HG02840 (cell line): Measurements from ENCODE around the gene RECK.

Source experiments
- ATAC-seq: cut with Tn5 transposase; IDR thresholded peaks from one replicate; pipeline ENCODE4 v1.9.1; 2021; ENCODE audit warnings: mild to moderate bottlenecking, moderate library complexity, moderate number of reproducible peaks; ENCODE audit not compliant: unreplicated experiment, low FRiP score

RECK gene

DNA sequence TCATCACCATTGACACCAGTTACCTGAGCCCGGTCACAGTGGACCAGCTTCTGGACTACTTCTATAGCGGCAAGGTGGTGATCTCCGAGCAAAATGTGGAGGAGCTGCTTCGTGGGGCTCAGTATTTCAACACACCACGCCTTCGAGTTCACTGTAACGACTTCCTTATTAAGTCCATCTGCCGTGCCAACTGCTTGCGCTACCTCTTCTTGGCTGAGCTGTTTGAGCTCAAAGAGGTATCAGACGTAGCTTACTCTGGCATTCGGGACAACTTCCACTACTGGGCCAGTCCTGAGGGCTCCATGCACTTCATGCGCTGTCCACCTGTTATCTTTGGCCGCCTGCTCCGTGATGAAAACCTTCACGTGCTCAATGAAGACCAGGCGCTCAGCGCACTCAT is 133.0 kb downstream of the RECK start:
- no peak for ATAC-seq

DNA sequence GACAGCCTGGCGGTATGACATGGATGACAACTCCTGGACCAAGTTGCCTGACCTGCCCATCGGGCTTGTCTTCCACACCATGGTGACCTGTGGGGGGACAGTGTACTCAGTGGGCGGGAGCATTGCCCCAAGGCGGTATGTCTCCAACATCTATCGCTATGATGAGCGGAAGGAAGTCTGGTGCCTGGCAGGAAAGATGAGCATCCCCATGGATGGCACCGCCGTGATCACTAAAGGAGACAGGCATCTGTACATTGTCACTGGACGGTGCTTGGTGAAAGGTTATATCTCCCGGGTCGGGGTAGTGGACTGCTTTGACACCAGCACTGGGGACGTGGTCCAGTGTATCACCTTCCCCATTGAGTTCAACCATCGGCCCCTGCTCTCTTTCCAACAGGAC is 133.8 kb downstream of the RECK start:
- ATAC-seq = no peak

DNA sequence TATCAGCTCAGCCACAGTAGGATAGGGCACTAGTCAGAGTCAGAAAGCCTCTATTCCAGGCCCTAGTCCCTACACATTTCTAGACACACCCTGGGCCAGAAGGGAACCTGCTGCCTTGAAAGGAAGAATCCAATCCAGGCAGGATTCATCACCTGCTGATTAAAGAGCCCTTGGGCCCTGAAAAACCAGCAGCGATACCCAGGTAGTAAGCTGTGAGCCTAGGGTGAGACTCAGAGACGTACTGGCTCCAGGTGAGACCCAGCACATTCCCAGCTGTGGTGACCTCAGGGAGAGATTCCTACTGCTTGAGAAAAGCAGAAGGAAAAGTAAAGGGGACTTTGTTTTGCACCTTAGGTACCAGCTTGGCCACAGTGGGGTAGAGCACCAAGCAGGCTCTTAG is 137.1 kb downstream of the RECK start:
- ATAC-seq = no peak
